Measurements from ENCODE around the gene PAPPA. TPM values are rescaled to one million over a fixed set of nuclear protein-coding genes. Genes with fewer than 3 reads are reported as not detected.

PAPPA gene
- total and polyA plus RNA-seq, 9 of the 15 experiments (the other 6 are each of a cell fraction or from before 2014, with no cell fraction given) = 0.06 to 0.18 (median 0.11) TPM

GRCh38 chr9:116156621-116157314 lies 3.2 kb downstream of the PAPPA start (continued):
- TF ChIP-seq MGA (IDR thresholded peaks at IDR 0.05) (peak; percentile 45; the same call in 1 of the 2 replicates), NR1H2 (CRISPR knock-in tag; IDR thresholded peaks at IDR 0.05) (peak; percentile 76; the same call in 1 of the 2 replicates), BCL6 (CRISPR knock-in tag; IDR thresholded peaks at IDR 0.05) (no peak), CEBPG (CRISPR knock-in tag; IDR thresholded peaks at IDR 0.05) (peak; percentile 54; the same call in 1 of the 2 replicates), CEBPG (tag; conservative IDR thresholded peaks at IDR 0.05 in 1 of 2, IDR thresholded peaks at IDR 0.05 in 1 of 2) (peak; percentile 36 to 57; a peak in 1 of 4 replicates), MEIS2 (IDR thresholded peaks at IDR 0.05; ENCODE audit: partially characterized antibody) (peak; percentile 35), RCOR1 (IDR thresholded peaks at IDR 0.05; ENCODE audit: borderline replicate concordance in 1 of 2, low read depth in 2 of 2, low read length in 2 of 2) (peak in 1 of 2 experiments; percentile 80; a peak in 2 of 4 replicates), SMAD1 (IDR thresholded peaks at IDR 0.05; ENCODE audit: low read depth, low read length, partially characterized antibody) (peak; percentile 66), KLF1 (tag; IDR thresholded peaks at IDR 0.05) (0 out of 2 replicates have a peak, but pooled peaks have one; percentile 65), NFIC (IDR thresholded peaks at IDR 0.05) (peak; percentile 96), ZKSCAN8 (CRISPR knock-in tag; IDR thresholded peaks at IDR 0.05) (no peak), ATF7 (IDR thresholded peaks at IDR 0.05) (0 out of 2 replicates have a peak, but pooled peaks have one; percentile 57), HDAC2 (IDR thresholded peaks at IDR 0.05) (peak; percentile 36; the same call in 1 of the 2 replicates), L3MBTL2 (IDR thresholded peaks at IDR 0.05) (peak; percentile 67), NFIX (CRISPR knock-in tag; IDR thresholded peaks at IDR 0.05; ENCODE audit: low read depth) (peak; percentile 71), TOE1 (IDR thresholded peaks at IDR 0.05; ENCODE audit: borderline replicate concordance) (0 out of 2 replicates have a peak, but pooled peaks have one; percentile 33), TOE1 (CRISPR knock-in tag; IDR thresholded peaks at IDR 0.05; ENCODE audit: borderline replicate concordance, low read depth) (no peak), ZC3H8 (IDR thresholded peaks at IDR 0.05) (no peak), EP300 (IDR thresholded peaks at IDR 0.05; ENCODE audit: low read length) (peak; percentile 49)
